DMS53 treated with DMSO at 0.1 percent for 48 hours (cell line): ENCODE results near the gene LMNB1.

ENCODE experiments used
- DNase-seq: peaks from one replicate; lab custom pipeline; 2025; ENCODE audit not compliant: unreplicated experiment; lab: John Stamatoyannopoulos, UW

The LMNB1 gene

GRCh38 chr5:126883564-126884245 lies 106.8 kb downstream of the LMNB1 start:
- no peak for DNase-seq

- no peak for DNase-seq
Measured at GRCh38 chr5:126884269-126884819, 107.4 kb downstream of the LMNB1 start.
